DND-41 (cell line): Measurements from ENCODE around the gene BCAS3.
A peak's percentile ranks its signal among the peaks of the same experiment; 100 is the strongest.

ENCODE experiments used
- ATAC-seq: fragments of 200-7000 bp; cut with Tn5 transposase; 3 replicates; pipeline ENCODE4 v1.9.1; 2021; ENCODE audit warnings: low read depth; ENCODE audit not compliant: insufficient read depth
- DNase-seq: peaks from one replicate; pipeline ENCODE4 v3.0.0-alpha.2; 2020
- H2AFZ ChIP-seq: 2 replicates; pipeline ENCODE4 v1.6.0; 2012; ENCODE audit warnings: low read depth, low read length
- H3K27ac ChIP-seq: 2 replicates; pipeline ENCODE4 v1.5.1; 2012; ENCODE audit warnings: low read length, inconsistent platforms
- H3K27me3 ChIP-seq: fragments of 200-600 bp; sonication (generic); 2 replicates; pipeline ENCODE4 v1.6.0; 2012; ENCODE audit warnings: low read length, mild to moderate bottlenecking, inconsistent platforms; ENCODE audit not compliant: insufficient read depth, poor library complexity
- H3K36me3 ChIP-seq: 2 replicates; pipeline ENCODE4 v1.5.1; 2012; ENCODE audit warnings: low read length, inconsistent platforms; ENCODE audit not compliant: insufficient read depth
- H3K4me1 ChIP-seq: 2 replicates; pipeline ENCODE4 v1.5.1; 2012; ENCODE audit warnings: mild to moderate bottlenecking, low read length; ENCODE audit not compliant: insufficient read depth
- H3K4me2 ChIP-seq: 2 replicates; pipeline ENCODE4 v1.6.0; 2012; ENCODE audit warnings: mild to moderate bottlenecking, moderate library complexity, low read length, inconsistent platforms; ENCODE audit not compliant: insufficient read depth
- H3K4me3 ChIP-seq, 2 experiments: fragments of 200-600 bp in 1 of 2; shearing (Covaris generic) in 1 of 2; 2 replicates each; pipeline ENCODE4 v1.5.1; 2012 to 2016; ENCODE audit warnings: inconsistent platforms in 2 of 2, low read length in 2 of 2, mild to moderate bottlenecking in 2 of 2, low read depth in 1 of 2, moderate library complexity in 1 of 2
- H3K79me2 ChIP-seq: 2 replicates; pipeline ENCODE4 v1.6.0; 2012; ENCODE audit warnings: low read length, inconsistent platforms; ENCODE audit not compliant: insufficient read depth
- H3K9ac ChIP-seq: 2 replicates; pipeline ENCODE4 v1.6.0; 2012; ENCODE audit warnings: low read depth, mild to moderate bottlenecking, inconsistent platforms, low read length, moderate library complexity
- H3K9me3 ChIP-seq: 2 replicates; pipeline ENCODE4 v1.5.1; 2012; ENCODE audit warnings: low read length, moderate library complexity, mild to moderate bottlenecking, inconsistent platforms; ENCODE audit not compliant: insufficient read depth, severe bottlenecking
- H4K20me1 ChIP-seq: 2 replicates; pipeline ENCODE4 v1.6.0; 2012; ENCODE audit warnings: low read length; ENCODE audit not compliant: insufficient read depth
- CTCF ChIP-seq: IDR thresholded peaks from 2 replicates; pipeline ENCODE4 v1.5.1; 2012; ENCODE audit warnings: borderline replicate concordance, low read length, moderate library complexity, mild to moderate bottlenecking; ENCODE audit not compliant: poor library complexity, severe bottlenecking; ENCODE audit errors: extremely low read depth
- EZH2 ChIP-seq: IDR thresholded peaks from 3 replicates; pipeline ENCODE4 v1.6.1; 2012; ENCODE audit warnings: borderline replicate concordance, low read depth, mild to moderate bottlenecking, moderate library complexity, low read length, inconsistent platforms; ENCODE audit not compliant: severe bottlenecking

Gene BCAS3

GRCh38 chr17:61235001-61235826 lies 557.6 kb downstream of the BCAS3 start:
- no peak overlapping the region for H3K9ac ChIP-seq
- H3K4me1 ChIP-seq = no peaks in the 10 kb centered on the region
- no peak overlapping the region for H2AFZ ChIP-seq
- H4K20me1 ChIP-seq = no peaks in the 10 kb centered on the region
- no peaks in the 10 kb centered on the region for H3K9me3 ChIP-seq
- ATAC-seq (no peak), DNase-seq (no peak)
- no peaks in the 10 kb centered on the region for H3K27me3 ChIP-seq
- H3K4me2 ChIP-seq = no peak overlapping the region
- no peaks in the 10 kb centered on the region for H3K79me2 ChIP-seq
- H3K36me3 ChIP-seq = no peaks in the 10 kb centered on the region
- TF ChIP-seq EZH2 (no peak), CTCF (no peak)
- H3K4me3 ChIP-seq = no peak overlapping the region
- H3K27ac ChIP-seq = no peak overlapping the region

GRCh38 chr17:61235827-61236197 lies 558.2 kb downstream of the BCAS3 start:
- Histone ChIP-seq H3K79me2 (no peaks in the 10 kb centered on the region), H3K9me3 (no peaks in the 10 kb centered on the region), H3K4me3 (no peak overlapping the region), H4K20me1 (no peaks in the 10 kb centered on the region), H3K4me2 (no peak overlapping the region), H3K27ac (no peak overlapping the region), H3K36me3 (no peaks in the 10 kb centered on the region), H3K27me3 (no peaks in the 10 kb centered on the region), H3K9ac (no peak overlapping the region), H3K4me1 (no peaks in the 10 kb centered on the region), H2AFZ (no peak overlapping the region)
- ATAC-seq = no peak
- no peak for DNase-seq
- TF ChIP-seq CTCF = no peak
- TF ChIP-seq EZH2 = no peak

GRCh38 chr17:61237275-61237674 lies 559.6 kb downstream of the BCAS3 start:
- peak; percentile 14 for TF ChIP-seq CTCF
- TF ChIP-seq EZH2 = no peak
- Histone ChIP-seq H3K27ac (no peak overlapping the region), H2AFZ (no peak overlapping the region), H3K27me3 (no peaks in the 10 kb centered on the region), H4K20me1 (no peaks in the 10 kb centered on the region), H3K9me3 (no peaks in the 10 kb centered on the region), H3K4me1 (no peaks in the 10 kb centered on the region), H3K36me3 (no peaks in the 10 kb centered on the region), H3K4me2 (no peak overlapping the region), H3K4me3 (no peak overlapping the region), H3K9ac (no peak overlapping the region), H3K79me2 (no peaks in the 10 kb centered on the region)
- ATAC-seq (no peak), DNase-seq (no peak)
